ENCODE measurements around the gene LETM1.

- TF ChIP-seq CTCF (IDR thresholded peaks at IDR 0.05; ENCODE audit: poor library complexity): no peak
- no peak for TF ChIP-seq EZH2 (IDR thresholded peaks at IDR 0.05; ENCODE audit: borderline replicate concordance)
- TF ChIP-seq EZH2phosphoT487 (IDR thresholded peaks at IDR 0.05; ENCODE audit: low read depth, severe bottlenecking, unreplicated experiment): no peak
Measured at GRCh38 chr4:1804638-1805492, 51.1 kb downstream of the LETM1 start.
